ENCODE data around the gene DNM3. TPM values are rescaled to one million over a fixed set of nuclear protein-coding genes. Genes with fewer than 3 reads are reported as not detected.

The DNM3 gene
- total and polyA plus RNA-seq, 9 of the 15 experiments (the other 6 are each of a cell fraction or from before 2014, with no cell fraction given): 0.08 to 0.36 (median 0.22) TPM; not detected in 1

- H4K20me1 ChIP-seq (replicated peaks; ENCODE audit: control insufficient read depth, insufficient read depth, low read length): no peaks in the 10 kb centered on the region
- BruUV-seq (replicated peaks): no TSS peak
- FAIRE-seq (no peak), ATAC-seq (no peak), DNase-seq (ENCODE audit: extremely low read depth in 1 of 4, low spot score in 3 of 4) (no peak)
- in situ Hi-C loops (cut with MboI) (no loop called here), intact Hi-C loops (cut with micrococcal nuclease) (no loop called here)
- no peaks in the 10 kb centered on the region for H3K9me1 ChIP-seq (ENCODE audit: control insufficient read depth, insufficient read depth, low read length)
- no peaks in the 10 kb centered on the region; a peak in 1 of 5 replicates for H3K27me3 ChIP-seq (ENCODE audit: control insufficient read depth in 2 of 2, insufficient read depth in 2 of 2, low read length in 2 of 2)
- 2% methylated on average over 4 of the region's 4 CpGs for WGBS (ENCODE audit: insufficient coverage, low coverage, missing lambda C conversion rate)
- no peak overlapping the region for H3K4me2 ChIP-seq (ENCODE audit: insufficient read depth, low read length)
- no peak overlapping the region for H2AFZ ChIP-seq (ENCODE audit: low read depth, low read length)
- CTCF ChIA-PET (ENCODE audit: low intra/inter-chr PET ratio): no interaction called here
- no peak overlapping the region for H3K9ac ChIP-seq (ENCODE audit: insufficient read depth in 1 of 2, low read depth in 2 of 2, low read length in 2 of 2)
- H3K4me1 ChIP-seq (replicated peaks in 1 of 2; ENCODE audit: control insufficient read depth in 2 of 2, insufficient read depth in 2 of 2, low read length in 2 of 2): no peaks in the 10 kb centered on the region
- H3K9me3 ChIP-seq (replicated peaks; ENCODE audit: control insufficient read depth, insufficient read depth, low read depth, low read length): no peaks in the 10 kb centered on the region
- no peaks in the 10 kb centered on the region for H3K79me2 ChIP-seq (ENCODE audit: control insufficient read depth, insufficient read depth, low read length)
- H3K36me3 ChIP-seq (ENCODE audit: control insufficient read depth, insufficient read depth, low read length): no peaks in the 10 kb centered on the region
- POLR2A ChIA-PET: no interaction called here
- no peak overlapping the region for H3K27ac ChIP-seq (ENCODE audit: extremely low read depth, low read depth, low read length)
- H3K4me3 ChIP-seq: no peak overlapping the region
- no peak for TF ChIP-seq POLR2H (tag; IDR thresholded peaks at IDR 0.05; ENCODE audit: low read depth)
- no peak for TF ChIP-seq ARID1B (IDR thresholded peaks at IDR 0.05)
- no peak for TF ChIP-seq NCOA4 (IDR thresholded peaks at IDR 0.05; ENCODE audit: partially characterized antibody)
- TF ChIP-seq CBFA2T3 (IDR thresholded peaks at IDR 0.05): no peak
- TF ChIP-seq NR0B1 (IDR thresholded peaks at IDR 0.05; ENCODE audit: partially characterized antibody): no peak
- TF ChIP-seq LARP7 (IDR thresholded peaks at IDR 0.05): no peak
- TF ChIP-seq ZNF780A (CRISPR knock-in tag; IDR thresholded peaks at IDR 0.05): no peak
- no peak for TF ChIP-seq BCL6 (CRISPR knock-in tag; IDR thresholded peaks at IDR 0.05)
- no peak for TF ChIP-seq DEAF1 (CRISPR knock-in tag; IDR thresholded peaks at IDR 0.05)
- TF ChIP-seq BCLAF1 (IDR thresholded peaks at IDR 0.05; ENCODE audit: borderline replicate concordance in 1 of 2, control insufficient read depth in 1 of 2, low read depth in 2 of 2, low read length in 1 of 2): no peak
- no peak for TF ChIP-seq RBM39 (optimal IDR thresholded peaks at IDR 0.05; ENCODE audit: low read depth, low read length)
- TF ChIP-seq TCF3 (CRISPR knock-in tag; IDR thresholded peaks at IDR 0.05): no peak
- no peak for TF ChIP-seq MBD2 (IDR thresholded peaks at IDR 0.05; ENCODE audit: borderline replicate concordance, low read depth)
Measured at GRCh38 chr1:172167796-172168596, 326.7 kb downstream of the DNM3 start.
